ENCODE results near the gene THOC5.

THOC5 gene

GRCh38 chr22:29456211-29456671, 97.3 kb downstream of the THOC5 start:
- H3K4me1 ChIP-seq (ENCODE audit: control insufficient read depth, insufficient read depth, low read length): no peaks in the 10 kb centered on the region
- TF ChIP-seq REST (tag by site-specific recombination; IDR thresholded peaks at IDR 0.05) (no peak), TRIM28 (IDR thresholded peaks at IDR 0.05; ENCODE audit: borderline replicate concordance, low read length) (no peak), ZNF335 (tag by site-specific recombination; conservative IDR thresholded peaks at IDR 0.05) (no peak), MYNN (tag by site-specific recombination; IDR thresholded peaks at IDR 0.05; ENCODE audit: borderline replicate concordance) (no peak), ZNF37A (tag by site-specific recombination; IDR thresholded peaks at IDR 0.05) (no peak), ZNF530 (tag by site-specific recombination; IDR thresholded peaks at IDR 0.05; ENCODE audit: low read depth) (no peak), ZBTB20 (tag by site-specific recombination; IDR thresholded peaks at IDR 0.05) (no peak), ELK4 (IDR thresholded peaks at IDR 0.05; ENCODE audit: borderline replicate concordance, low read depth, low read length) (no peak)
- ChIA-PET CTCF (interaction anchor here (1.8 kb wide), 1 partner anchor 13 kb away, joined by 7 read pairs; no protein-coding TSS in a partner anchor), POLR2A (no interaction called here)
- no peaks in the 10 kb centered on the region for H3K9me3 ChIP-seq (ENCODE audit: control insufficient read depth, insufficient read depth, low read depth, low read length)
- no peaks in the 10 kb centered on the region for H3K36me3 ChIP-seq (ENCODE audit: control insufficient read depth in 2 of 2, insufficient read depth in 1 of 2, low read length in 2 of 2)
- H3K27ac ChIP-seq (ENCODE audit: extremely low read depth, low read depth, low read length): no peak overlapping the region
- H3K4me3 ChIP-seq (ENCODE audit: low read depth, low read length): no peak overlapping the region

Data from HEK293 (cell line).